Thyroid gland (tissue), 4 donors: ENCODE data around the gene CLIP3. TPM values are rescaled to one million over a fixed set of nuclear protein-coding genes. Genes with fewer than 3 reads are reported as not detected.

Experiments used
- DNase-seq, 2 donors: peaks; one replicate each; pipeline ENCODE4 v3.0.0-alpha.2; 2019
- H3K27ac ChIP-seq, 3 donors: fragments of 200-600 bp; sonication (generic); 1 replicate in 2 of 3; 2 replicates in 1 of 3; pipeline ENCODE4 v1.5.1; 2016 to 2019; ENCODE audit warnings: mild to moderate bottlenecking in 1 of 3, moderate library complexity in 1 of 3
- H3K27me3 ChIP-seq: fragments of 200-600 bp; sonication (generic); one replicate; pipeline ENCODE4 v1.5.1; 2019
- H3K36me3 ChIP-seq, 2 donors: fragments of 200-600 bp; sonication (generic); one replicate each; pipeline ENCODE4 v1.5.1; 2016 to 2019
- H3K4me1 ChIP-seq, 2 donors: fragments of 200-600 bp; sonication (generic); one replicate each; pipeline ENCODE4 v1.5.1; 2017 to 2019
- H3K4me3 ChIP-seq, 3 donors: fragments of 200-600 bp; sonication (generic); replicated peaks in 1 of 3; 1 replicate in 2 of 3; 2 replicates in 1 of 3; pipeline ENCODE4 v1.5.1; 2016; ENCODE audit warnings: mild to moderate bottlenecking in 1 of 3
- H3K9me3 ChIP-seq: fragments of 200-600 bp; sonication (generic); one replicate; pipeline ENCODE4 v1.5.1; 2017
- POLR2A ChIP-seq, 2 donors: fragments of 450-650 bp; IDR thresholded peaks; one replicate each; pipeline ENCODE4 v1.6.1; 2017; ENCODE audit warnings: antibody characterized with exemption in 2 of 2, mild to moderate bottlenecking in 2 of 2, moderate library complexity in 1 of 2
- WGBS, 2 donors: methylation state at CpG; one replicate each; pipeline ENCODE4 v1.1.5; 2017; 5-methylcytosine and 5-hydroxymethylcytosine counted together
- intact Hi-C: fragments of 100-400 bp; cut with DNase I; formaldehyde crosslinking; loops from one replicate; pipeline ENCODE4 v1.15.1; 2023
- total RNA-seq, 4 donors: library from RNA; depleted of rRNA; stranded (reverse); fragments of >200 nt; gene quantifications; one replicate each; pipeline ENCODE4 v1.2.3, GENCODE V29; 2016
- TF ChIP-seq, protein P1 (sequence below), 6 experiments: fragments of 200-600 bp in 3 of 6; fragments of 450-650 bp in 3 of 6; sonication (generic) in 3 of 6; IDR thresholded peaks; one replicate each; pipeline ENCODE4 v1.5.1; 2016 to 2019; ENCODE audit warnings: antibody characterized with exemption in 6 of 6, mild to moderate bottlenecking in 2 of 6, inconsistent platforms in 1 of 6, moderate library complexity in 1 of 6

CLIP3 gene
- total RNA-seq, 4 donors from 2014 or later, result 1.9 to 3.8 (median 2.9) TPM

DNA sequence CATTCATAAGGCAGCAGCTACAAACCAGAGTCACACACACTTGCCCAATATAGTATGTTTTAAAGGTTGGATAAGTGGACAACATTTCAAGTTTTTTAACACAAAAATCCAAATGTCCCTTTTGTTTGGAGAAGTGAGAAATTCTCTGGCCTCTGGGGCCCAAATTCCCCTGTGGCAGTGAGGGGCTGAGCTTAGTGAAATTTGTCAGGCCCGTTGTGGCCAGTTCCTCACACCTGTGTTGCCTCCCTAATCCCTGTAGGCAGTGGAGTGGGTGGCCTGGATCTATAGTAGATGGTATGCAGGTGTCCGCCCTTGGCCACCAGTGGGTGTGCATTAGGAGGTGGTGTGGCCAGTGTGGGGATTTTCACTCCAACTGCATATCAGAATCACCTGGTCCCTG, 28.7 kb upstream of the CLIP3 start:
- Histone ChIP-seq H3K27me3 (no peaks in the 10 kb centered on the region), H3K4me1 (no peaks in the 10 kb centered on the region), H3K27ac (no peak overlapping the region), H3K9me3 (no peaks in the 10 kb centered on the region), H3K36me3 (no peaks in the 10 kb centered on the region), H3K4me3 (no peak overlapping the region)
- DNase-seq, result no peak
- TF ChIP-seq POLR2A (IDR thresholded peaks at IDR 0.05), result no peak
- TF ChIP-seq, protein P1, sequence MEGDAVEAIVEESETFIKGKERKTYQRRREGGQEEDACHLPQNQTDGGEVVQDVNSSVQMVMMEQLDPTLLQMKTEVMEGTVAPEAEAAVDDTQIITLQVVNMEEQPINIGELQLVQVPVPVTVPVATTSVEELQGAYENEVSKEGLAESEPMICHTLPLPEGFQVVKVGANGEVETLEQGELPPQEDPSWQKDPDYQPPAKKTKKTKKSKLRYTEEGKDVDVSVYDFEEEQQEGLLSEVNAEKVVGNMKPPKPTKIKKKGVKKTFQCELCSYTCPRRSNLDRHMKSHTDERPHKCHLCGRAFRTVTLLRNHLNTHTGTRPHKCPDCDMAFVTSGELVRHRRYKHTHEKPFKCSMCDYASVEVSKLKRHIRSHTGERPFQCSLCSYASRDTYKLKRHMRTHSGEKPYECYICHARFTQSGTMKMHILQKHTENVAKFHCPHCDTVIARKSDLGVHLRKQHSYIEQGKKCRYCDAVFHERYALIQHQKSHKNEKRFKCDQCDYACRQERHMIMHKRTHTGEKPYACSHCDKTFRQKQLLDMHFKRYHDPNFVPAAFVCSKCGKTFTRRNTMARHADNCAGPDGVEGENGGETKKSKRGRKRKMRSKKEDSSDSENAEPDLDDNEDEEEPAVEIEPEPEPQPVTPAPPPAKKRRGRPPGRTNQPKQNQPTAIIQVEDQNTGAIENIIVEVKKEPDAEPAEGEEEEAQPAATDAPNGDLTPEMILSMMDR (IDR thresholded peaks at IDR 0.05), result no peak
- intact Hi-C loops, result no loop called here
- WGBS, 2 donors, result 92 to 100% methylated on average over 1 to 2 of the region's 2 CpGs

DNA sequence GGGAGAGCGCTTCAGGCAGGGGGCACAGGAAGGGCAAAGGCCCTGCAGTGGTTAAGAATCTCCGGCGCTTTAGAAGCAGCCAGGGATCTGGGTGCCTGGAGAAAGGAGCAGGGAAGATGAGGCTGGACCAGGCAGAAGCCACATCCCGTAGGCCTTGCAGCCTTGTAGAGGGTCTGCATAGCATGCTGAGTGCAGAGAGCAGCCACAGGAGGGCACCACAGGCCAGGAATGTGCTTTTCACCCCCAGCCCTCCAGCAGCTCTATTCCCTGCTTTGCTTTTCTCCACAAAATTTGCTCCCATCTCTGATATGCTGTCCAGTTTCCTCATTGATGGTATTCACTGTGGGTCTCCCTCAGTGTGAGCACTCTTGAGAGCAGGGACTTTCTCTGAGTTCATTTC, 27.8 kb upstream of the CLIP3 start:
- TF ChIP-seq, protein P1 (IDR thresholded peaks at IDR 0.05), result peak in 1 of 6 experiments; percentile 22
- no peak for TF ChIP-seq POLR2A (IDR thresholded peaks at IDR 0.05)
- no peaks in the 10 kb centered on the region for H3K9me3 ChIP-seq
- DNase-seq, result no peak
- intact Hi-C loops, result no loop called here
- H3K27me3 ChIP-seq, result no peaks in the 10 kb centered on the region
- peaks cover under 1 to 2% of the 10 kb centered on the region in 2 donors for H3K4me1 ChIP-seq
- no peak overlapping the region for H3K4me3 ChIP-seq
- no peak overlapping the region for H3K27ac ChIP-seq
- WGBS, 2 donors, result 87 to 89% methylated on average over 4 of the region's 4 CpGs
- H3K36me3 ChIP-seq, result no peaks in the 10 kb centered on the region

DNA sequence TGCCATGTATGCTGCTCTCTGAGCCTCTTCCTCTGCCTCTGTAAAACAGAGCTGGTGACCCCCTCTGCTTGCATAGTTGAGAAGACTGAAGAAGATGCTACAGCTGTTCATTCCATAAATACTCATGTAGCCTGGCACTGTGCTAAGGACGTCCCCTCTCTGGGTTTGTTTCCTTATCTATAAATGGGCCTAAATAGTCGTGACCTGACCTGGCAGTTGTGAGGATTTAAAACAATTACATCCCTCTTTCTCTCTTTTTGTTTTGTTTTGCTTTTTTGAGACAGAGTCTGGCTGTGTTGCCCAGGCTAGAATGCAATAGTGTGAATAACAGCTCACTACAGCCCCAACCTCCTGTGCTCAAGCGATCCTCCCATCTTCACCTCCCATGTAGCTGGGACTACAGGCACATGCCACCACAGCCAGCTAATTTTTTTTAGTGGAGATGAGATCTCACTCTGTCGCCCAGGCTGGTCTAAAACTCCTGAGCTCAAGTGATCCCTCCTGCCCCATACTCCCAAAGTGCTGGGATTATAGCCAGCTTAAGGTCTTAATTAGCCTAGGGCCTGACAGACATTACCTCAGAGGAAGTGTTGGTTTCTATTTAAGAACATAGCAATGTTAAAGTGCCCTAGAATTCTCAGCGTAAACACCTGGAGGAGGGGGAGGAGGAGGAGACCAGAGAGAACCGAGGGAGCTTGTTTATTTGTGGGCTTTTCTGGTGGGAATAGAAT, 26.7 kb upstream of the CLIP3 start:
- no peak overlapping the region for H3K27ac ChIP-seq
- DNase-seq, result no peak
- WGBS, 2 donors, result 88 to 93% methylated on average over 6 of the region's 6 CpGs
- H3K4me1 ChIP-seq, result peaks cover 6 to 8% of the 10 kb centered on the region in 2 donors
- no peaks in the 10 kb centered on the region for H3K36me3 ChIP-seq
- intact Hi-C loops, result loop anchor here (5.0 kb wide), 1 partner anchor 53 kb away; the partner anchor contains the start of genes OVOL3 and POLR2I
- TF ChIP-seq POLR2A (IDR thresholded peaks at IDR 0.05), result no peak
- TF ChIP-seq, protein P1 (IDR thresholded peaks at IDR 0.05), result no peak
- H3K27me3 ChIP-seq, result no peaks in the 10 kb centered on the region
- H3K9me3 ChIP-seq, result no peaks in the 10 kb centered on the region
- H3K4me3 ChIP-seq, result no peak overlapping the region

DNA sequence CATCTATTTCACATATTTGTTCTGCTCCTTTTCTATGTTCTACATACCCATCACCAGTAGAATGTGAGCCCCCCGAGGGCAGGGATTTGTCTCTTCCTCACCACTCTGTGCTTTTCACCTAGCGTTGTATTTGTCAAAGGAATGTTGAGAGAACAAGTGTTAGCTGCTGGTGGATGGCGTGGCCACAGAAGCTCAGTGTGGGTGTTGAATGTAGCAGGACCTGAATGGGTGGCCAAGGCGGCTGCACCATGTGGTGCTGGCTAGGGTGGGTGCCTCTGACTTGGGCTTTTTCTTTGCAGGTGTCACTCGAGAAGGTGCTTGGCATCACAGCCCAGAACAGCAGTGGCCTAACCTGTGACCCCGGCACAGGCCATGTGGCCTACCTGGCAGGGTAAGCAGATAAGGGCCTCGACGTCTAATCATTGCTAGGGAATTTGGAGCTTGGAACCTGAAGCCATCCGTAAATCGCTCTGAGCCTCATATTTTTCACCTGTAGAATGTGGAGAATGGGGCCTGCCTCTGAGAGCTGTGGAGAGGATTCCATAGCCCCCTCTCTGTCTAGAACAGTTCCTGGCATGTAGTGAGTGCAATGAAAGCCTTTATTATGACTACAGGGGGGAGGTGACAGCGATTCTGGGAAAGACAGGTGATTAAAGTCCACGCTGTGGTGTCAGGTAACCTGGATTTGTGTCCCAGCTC, 26.0 kb upstream of the CLIP3 start:
- TF ChIP-seq, protein P1 (IDR thresholded peaks at IDR 0.05), result no peak
- TF ChIP-seq POLR2A (IDR thresholded peaks at IDR 0.05), result no peak
- 92 to 96% methylated on average over 9 to 12 of the region's 12 CpGs for WGBS, 2 donors
- intact Hi-C loops, result loop anchor here (5.0 kb wide), 1 partner anchor 54 kb away; the partner anchor contains the start of genes OVOL3 and POLR2I

More for the DNA sequence above, 26.0 kb upstream of the CLIP3 start:
- Histone ChIP-seq H3K4me3 (no peak overlapping the region), H3K9me3 (no peaks in the 10 kb centered on the region), H3K4me1 (peaks cover 6 to 8% of the 10 kb centered on the region in 2 donors), H3K27me3 (no peaks in the 10 kb centered on the region), H3K27ac (no peak overlapping the region), H3K36me3 (no peaks in the 10 kb centered on the region)
- no peak for DNase-seq
